Measurements from ENCODE around the gene NINJ2.
A peak's percentile ranks its signal among the peaks of the same experiment; 100 is the strongest.

Gene NINJ2

DNA sequence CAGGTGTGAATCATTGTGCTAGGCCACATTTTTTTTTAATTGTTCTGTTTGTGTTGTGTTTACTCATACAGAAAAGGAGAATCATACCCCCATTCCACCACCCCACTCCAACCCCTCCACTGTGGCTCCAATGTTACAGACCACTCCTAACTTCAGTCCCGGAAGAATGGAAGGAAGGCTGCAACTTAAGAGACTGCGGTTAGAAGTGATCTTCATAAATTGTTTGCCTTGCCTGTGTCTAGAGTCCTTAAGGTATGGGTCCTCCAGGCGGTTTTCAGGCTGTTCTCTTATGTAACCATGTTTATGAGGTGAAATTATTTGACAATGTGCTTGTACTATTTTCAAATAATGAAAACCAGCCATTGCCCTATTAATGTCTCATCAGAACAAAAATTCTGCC is 22.5 kb downstream of the NINJ2 start:
- H3K4me3 ChIP-seq (ENCODE audit: low read depth, low read length) = no peak overlapping the region
- TF ChIP-seq MYC (IDR thresholded peaks at IDR 0.05; ENCODE audit: low read depth, low read length) = no peak
- TF ChIP-seq, protein P1, sequence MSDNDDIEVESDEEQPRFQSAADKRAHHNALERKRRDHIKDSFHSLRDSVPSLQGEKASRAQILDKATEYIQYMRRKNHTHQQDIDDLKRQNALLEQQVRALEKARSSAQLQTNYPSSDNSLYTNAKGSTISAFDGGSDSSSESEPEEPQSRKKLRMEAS (IDR thresholded peaks at IDR 0.05; ENCODE audit: low read depth, low read length) = no peak
- no peak for TF ChIP-seq POLR2A (IDR thresholded peaks at IDR 0.05; ENCODE audit: extremely low read depth, insufficient read length)
- TF ChIP-seq, protein P2, sequence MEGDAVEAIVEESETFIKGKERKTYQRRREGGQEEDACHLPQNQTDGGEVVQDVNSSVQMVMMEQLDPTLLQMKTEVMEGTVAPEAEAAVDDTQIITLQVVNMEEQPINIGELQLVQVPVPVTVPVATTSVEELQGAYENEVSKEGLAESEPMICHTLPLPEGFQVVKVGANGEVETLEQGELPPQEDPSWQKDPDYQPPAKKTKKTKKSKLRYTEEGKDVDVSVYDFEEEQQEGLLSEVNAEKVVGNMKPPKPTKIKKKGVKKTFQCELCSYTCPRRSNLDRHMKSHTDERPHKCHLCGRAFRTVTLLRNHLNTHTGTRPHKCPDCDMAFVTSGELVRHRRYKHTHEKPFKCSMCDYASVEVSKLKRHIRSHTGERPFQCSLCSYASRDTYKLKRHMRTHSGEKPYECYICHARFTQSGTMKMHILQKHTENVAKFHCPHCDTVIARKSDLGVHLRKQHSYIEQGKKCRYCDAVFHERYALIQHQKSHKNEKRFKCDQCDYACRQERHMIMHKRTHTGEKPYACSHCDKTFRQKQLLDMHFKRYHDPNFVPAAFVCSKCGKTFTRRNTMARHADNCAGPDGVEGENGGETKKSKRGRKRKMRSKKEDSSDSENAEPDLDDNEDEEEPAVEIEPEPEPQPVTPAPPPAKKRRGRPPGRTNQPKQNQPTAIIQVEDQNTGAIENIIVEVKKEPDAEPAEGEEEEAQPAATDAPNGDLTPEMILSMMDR (IDR thresholded peaks at IDR 0.05; ENCODE audit: low read depth, low read length) = no peak
- no peak for DNase-seq (ENCODE audit: low read depth)

DNA sequence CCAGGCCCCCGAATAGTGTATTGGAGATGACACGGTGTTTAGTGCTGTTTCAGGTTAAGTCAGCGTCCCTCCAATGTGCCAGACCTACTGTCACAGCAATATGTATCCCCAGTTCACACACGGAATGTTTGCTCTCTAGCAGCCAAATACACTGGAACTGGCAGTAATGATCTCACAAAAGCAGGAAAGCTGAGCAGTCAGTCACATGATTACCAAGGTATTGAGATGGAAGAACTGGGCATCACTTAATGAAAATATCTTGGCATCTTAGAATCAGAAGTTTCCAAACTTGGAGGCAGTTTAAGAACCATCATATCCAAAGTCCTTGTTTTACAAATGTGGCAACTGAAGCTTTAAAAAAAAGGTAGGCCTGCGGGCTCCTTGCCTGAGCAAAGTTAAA is 23.3 kb downstream of the NINJ2 start:
- H3K4me3 ChIP-seq (ENCODE audit: low read depth, low read length) = no peak overlapping the region
- DNase-seq (ENCODE audit: low read depth) = no peak
- TF ChIP-seq, protein P1 (IDR thresholded peaks at IDR 0.05; ENCODE audit: low read depth, low read length) = no peak
- no peak for TF ChIP-seq POLR2A (IDR thresholded peaks at IDR 0.05; ENCODE audit: extremely low read depth, insufficient read length)

DNA sequence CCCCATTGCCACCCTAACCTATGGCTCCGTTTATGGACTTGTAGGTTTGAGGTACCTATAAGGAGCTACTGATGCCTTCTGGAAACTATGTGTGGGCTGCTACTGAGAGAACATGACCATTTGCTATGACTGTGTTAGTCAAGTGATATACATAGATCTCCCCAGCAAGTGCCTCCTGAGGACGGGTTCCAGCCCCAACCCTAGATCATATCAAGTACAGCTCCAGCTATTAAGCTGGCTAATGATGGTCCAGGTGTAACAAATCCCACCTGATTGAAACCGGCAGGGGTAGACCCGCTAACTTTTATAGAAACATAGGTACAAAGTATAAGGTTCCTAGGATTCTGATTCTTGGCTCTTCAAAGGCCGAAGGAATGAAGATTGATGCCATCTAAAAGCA is 23.7 kb downstream of the NINJ2 start:
- H3K4me3 ChIP-seq (ENCODE audit: low read depth, low read length) = no peak overlapping the region
- no peak for DNase-seq (ENCODE audit: low read depth)
- TF ChIP-seq MYC (IDR thresholded peaks at IDR 0.05; ENCODE audit: low read depth, low read length) = no peak
- TF ChIP-seq, protein P2 (IDR thresholded peaks at IDR 0.05; ENCODE audit: low read depth, low read length) = no peak

DNA sequence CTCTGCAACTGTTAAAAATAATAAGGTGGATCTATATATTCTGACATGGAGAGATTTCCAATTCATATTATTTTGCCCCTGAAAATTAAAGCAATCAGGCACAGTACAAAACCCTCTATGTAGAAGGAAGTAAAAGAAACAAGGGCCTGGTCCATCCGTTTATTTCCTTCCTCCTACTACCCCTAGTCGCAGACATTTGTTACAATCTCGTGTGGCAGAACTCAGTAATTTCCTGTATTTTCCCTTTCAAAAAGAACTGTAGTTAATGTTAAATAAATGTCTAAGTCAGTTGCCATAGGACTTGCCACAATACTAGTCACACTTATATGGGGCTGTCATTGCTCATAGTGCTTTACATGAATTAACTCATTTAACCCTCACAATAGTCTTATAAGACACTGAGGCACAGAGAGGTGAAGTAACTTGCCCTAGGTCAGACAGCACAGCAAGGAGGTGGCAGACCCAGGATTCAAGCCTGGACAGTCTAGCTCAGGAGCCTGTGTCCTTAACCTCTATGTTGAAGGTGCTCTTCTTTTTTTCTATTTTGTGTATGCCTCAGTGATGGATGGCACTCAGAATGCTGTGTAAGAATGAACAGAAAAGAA is 24.2 kb downstream of the NINJ2 start:
- TF ChIP-seq MYC (IDR thresholded peaks at IDR 0.05; ENCODE audit: low read depth, low read length) (no peak), POLR2A (IDR thresholded peaks at IDR 0.05; ENCODE audit: extremely low read depth, insufficient read length) (no peak)
- TF ChIP-seq, protein P1 (IDR thresholded peaks at IDR 0.05; ENCODE audit: low read depth, low read length) = no peak
- TF ChIP-seq, protein P2 (IDR thresholded peaks at IDR 0.05; ENCODE audit: low read depth, low read length) = no peak
- DNase-seq (ENCODE audit: low read depth) = no peak
- no peak overlapping the region for H3K4me3 ChIP-seq (ENCODE audit: low read depth, low read length)

DNA sequence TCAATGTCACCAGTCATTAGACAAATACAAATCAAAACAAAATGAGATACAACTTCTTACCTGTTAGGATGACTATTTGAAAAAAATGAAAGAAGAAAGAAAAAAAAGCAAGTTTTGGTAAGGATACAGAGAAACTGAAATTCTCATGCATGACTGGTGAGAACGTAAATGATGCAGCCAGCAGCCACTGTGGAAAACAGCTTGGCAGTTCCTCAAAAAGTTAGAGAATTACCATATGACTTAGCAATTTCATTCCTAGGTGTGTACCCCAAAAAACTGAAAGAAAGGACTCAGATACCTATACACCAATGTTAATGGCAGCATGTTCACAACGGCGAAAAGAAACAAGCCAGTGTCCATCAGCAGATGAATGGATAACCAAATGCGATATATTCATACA is 26.6 kb downstream of the NINJ2 start:
- H3K4me3 ChIP-seq (ENCODE audit: low read depth, low read length) = no peak overlapping the region
- no peak for DNase-seq (ENCODE audit: low read depth)
- TF ChIP-seq, protein P2 (IDR thresholded peaks at IDR 0.05; ENCODE audit: low read depth, low read length) = no peak
- no peak for TF ChIP-seq POLR2A (IDR thresholded peaks at IDR 0.05; ENCODE audit: extremely low read depth, insufficient read length)
- TF ChIP-seq, protein P1 (IDR thresholded peaks at IDR 0.05; ENCODE audit: low read depth, low read length) = no peak

DNA sequence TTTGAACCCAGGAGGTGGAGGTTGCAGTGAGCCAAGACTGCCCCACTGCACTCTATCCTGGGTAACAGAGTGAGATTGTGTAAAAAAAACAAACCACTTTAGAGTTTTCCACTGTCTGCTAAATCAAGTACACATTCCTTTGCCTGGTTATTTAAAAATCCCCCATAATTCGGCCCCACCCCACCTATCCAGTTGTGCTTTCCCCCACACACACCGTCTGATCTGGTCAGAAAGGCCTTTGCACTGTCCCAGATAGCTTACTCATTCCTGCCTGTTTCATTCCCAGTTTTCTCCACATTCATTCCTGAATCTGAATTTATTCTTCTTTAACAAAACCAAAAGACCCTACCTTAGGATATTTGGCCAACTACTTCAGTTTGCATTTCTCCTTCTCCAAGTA is 29.5 kb downstream of the NINJ2 start:
- DNase-seq (ENCODE audit: low read depth) = no peak
- H3K4me3 ChIP-seq (ENCODE audit: low read depth, low read length) = no peak overlapping the region
- TF ChIP-seq POLR2A (IDR thresholded peaks at IDR 0.05; ENCODE audit: extremely low read depth, insufficient read length) = no peak
- TF ChIP-seq, protein P1 (IDR thresholded peaks at IDR 0.05; ENCODE audit: low read depth, low read length) = no peak

DNA sequence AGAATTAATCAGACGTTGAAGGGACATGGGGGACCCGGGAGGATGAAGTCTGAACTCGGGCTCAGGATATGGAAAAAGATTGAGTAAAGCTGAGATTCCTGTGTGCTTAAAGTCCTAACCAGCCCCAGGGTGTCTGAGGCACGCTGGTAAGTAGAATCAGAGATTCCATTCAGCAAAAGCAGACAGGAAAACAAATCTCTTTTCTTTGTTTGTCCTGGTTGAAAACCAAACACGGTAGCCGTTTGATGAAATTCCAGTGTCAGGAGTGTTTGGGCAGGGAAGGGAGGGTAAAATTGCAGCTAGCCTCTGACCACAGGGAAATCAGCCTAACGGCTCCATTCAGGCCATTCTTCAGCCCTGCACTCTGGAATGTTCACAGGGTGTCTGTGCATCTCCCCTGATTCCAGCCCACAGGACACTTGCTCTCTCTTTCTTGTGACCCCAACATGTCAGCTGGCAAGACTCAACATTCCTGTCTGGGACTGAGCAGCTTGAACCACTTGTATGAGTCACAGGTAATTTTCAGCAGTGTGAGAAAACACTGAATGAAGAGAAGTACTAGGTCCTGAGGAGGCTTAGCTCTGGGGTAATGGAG is 31.0 kb downstream of the NINJ2 start:
- H3K4me3 ChIP-seq (ENCODE audit: low read depth, low read length) = no peak overlapping the region
- DNase-seq (ENCODE audit: low read depth) = peak; percentile 42
- TF ChIP-seq POLR2A (IDR thresholded peaks at IDR 0.05; ENCODE audit: extremely low read depth, insufficient read length) (no peak), MYC (IDR thresholded peaks at IDR 0.05; ENCODE audit: low read depth, low read length) (no peak)
- TF ChIP-seq, protein P2 (IDR thresholded peaks at IDR 0.05; ENCODE audit: low read depth, low read length) = no peak
- TF ChIP-seq, protein P1 (IDR thresholded peaks at IDR 0.05; ENCODE audit: low read depth, low read length) = no peak
